KMS-11 (cell line): ENCODE data around the gene COMMD3.

Experiments
- H2AFZ ChIP-seq: fragments of 200-600 bp; sonication (generic); 2 replicates; pipeline ENCODE4 v1.6.1; 2016; ENCODE audit warnings: antibody characterized with exemption, mixed run types, low read depth
- H3K27ac ChIP-seq: fragments of 200-600 bp; sonication (generic); 2 replicates; pipeline ENCODE4 v1.6.1; 2016; ENCODE audit warnings: mild to moderate bottlenecking, mixed run types
- H3K27me3 ChIP-seq: fragments of 200-600 bp; sonication (generic); 2 replicates; pipeline ENCODE4 v1.6.1; 2017; ENCODE audit warnings: mild to moderate bottlenecking, low read depth, mixed run types, moderate library complexity; ENCODE audit not compliant: insufficient read depth
- H3K36me3 ChIP-seq: fragments of 200-600 bp; sonication (generic); 2 replicates; pipeline ENCODE4 v1.6.1; 2017; ENCODE audit warnings: mild to moderate bottlenecking, mixed run types; ENCODE audit not compliant: insufficient read depth
- H3K4me1 ChIP-seq: fragments of 200-600 bp; sonication (generic); 2 replicates; pipeline ENCODE4 v1.6.1; 2016; ENCODE audit warnings: mild to moderate bottlenecking, low read depth, mixed run types; ENCODE audit not compliant: poor library complexity, severe bottlenecking
- H3K4me2 ChIP-seq: fragments of 200-600 bp; sonication (generic); 2 replicates; pipeline ENCODE4 v1.7.0; 2016; ENCODE audit warnings: mild to moderate bottlenecking, mixed run types
- H3K4me3 ChIP-seq: fragments of 200-600 bp; sonication (generic); IDR thresholded peaks from 2 replicates; pipeline ENCODE4 v1.6.1; 2017; ENCODE audit warnings: low read depth, low read length, mixed read lengths; ENCODE audit not compliant: insufficient read depth
- H3K79me2 ChIP-seq: fragments of 200-600 bp; sonication (generic); 2 replicates; pipeline ENCODE4 v1.6.1; 2016; ENCODE audit warnings: low read depth, mixed run types; ENCODE audit not compliant: insufficient read depth
- H3K9ac ChIP-seq: fragments of 200-600 bp; sonication (generic); 2 replicates; pipeline ENCODE4 v1.6.1; 2016; ENCODE audit warnings: mild to moderate bottlenecking, mixed run types
- H4K20me1 ChIP-seq: fragments of 200-600 bp; sonication (generic); 2 replicates; pipeline ENCODE4 v1.6.1; 2016; ENCODE audit warnings: mild to moderate bottlenecking, mixed run types; ENCODE audit not compliant: insufficient read depth
- CTCF ChIP-seq: fragments of 200-600 bp; sonication (generic); conservative IDR thresholded peaks from 2 replicates; pipeline ENCODE4 v1.6.1; 2017; ENCODE audit warnings: low read depth, mild to moderate bottlenecking, antibody characterized with exemption, low read length, moderate library complexity, mixed read lengths

The COMMD3 gene

GRCh38 chr10:22316286-22317075, at the start of gene COMMD3:
TSS of gene COMMD3 (plus strand) at chr10:22316388. CDS start at chr10:22316418, 30 bp downstream.
- Histone ChIP-seq H3K27ac (peak within 1 kb of the TSS; percentile 97), H3K4me3 (no peak within 1 kb of the TSS), H4K20me1 (no peaks in the 10 kb centered on the region), H3K4me2 (peak within 1 kb of the TSS; percentile 97), H3K4me1 (peaks cover 50% of the 10 kb centered on the region), H2AFZ (peak within 1 kb of the TSS; percentile 56), H3K27me3 (no peaks in the 10 kb centered on the region), H3K9ac (peak within 1 kb of the TSS; percentile 95), H3K36me3 (0 out of 2 replicates have a peak, but pooled peaks cover 5% of the 10 kb centered on the region), H3K79me2 (peaks cover 80% of the 10 kb centered on the region)
- no peak for TF ChIP-seq CTCF

- Histone ChIP-seq H2AFZ (no peak overlapping the region), H3K4me3 (no peak overlapping the region), H3K4me1 (no peaks in the 10 kb centered on the region), H3K9ac (no peak overlapping the region), H3K27ac (no peak overlapping the region), H3K27me3 (no peaks in the 10 kb centered on the region), H3K4me2 (no peak overlapping the region), H3K79me2 (no peaks in the 10 kb centered on the region), H4K20me1 (no peaks in the 10 kb centered on the region), H3K36me3 (no peaks in the 10 kb centered on the region)
- TF ChIP-seq CTCF = no peak
Measured at GRCh38 chr10:22268503-22268902, 47.7 kb upstream of the COMMD3 start.

GRCh38 chr10:22271786-22272185, 44.4 kb upstream of the COMMD3 start:
- H3K4me2 ChIP-seq = no peak overlapping the region
- H3K9ac ChIP-seq = no peak overlapping the region
- H3K27me3 ChIP-seq = no peaks in the 10 kb centered on the region
- no peaks in the 10 kb centered on the region for H3K36me3 ChIP-seq
- no peaks in the 10 kb centered on the region for H3K4me1 ChIP-seq
- H3K27ac ChIP-seq = no peak overlapping the region
- TF ChIP-seq CTCF = no peak
- no peak overlapping the region for H2AFZ ChIP-seq
- no peaks in the 10 kb centered on the region for H4K20me1 ChIP-seq
- H3K79me2 ChIP-seq = no peaks in the 10 kb centered on the region
- H3K4me3 ChIP-seq = no peak overlapping the region

GRCh38 chr10:22278441-22278782, 37.8 kb upstream of the COMMD3 start:
- Histone ChIP-seq H2AFZ (no peak overlapping the region), H3K36me3 (no peaks in the 10 kb centered on the region), H4K20me1 (no peaks in the 10 kb centered on the region), H3K27me3 (no peaks in the 10 kb centered on the region), H3K4me2 (no peak overlapping the region), H3K9ac (no peak overlapping the region), H3K79me2 (no peaks in the 10 kb centered on the region), H3K4me3 (no peak overlapping the region), H3K4me1 (no peaks in the 10 kb centered on the region), H3K27ac (no peak overlapping the region)
- no peak for TF ChIP-seq CTCF
